Kidney epithelial cell (primary cell): ENCODE results near the gene MRPS14. TPM values are rescaled to one million over a fixed set of nuclear protein-coding genes. Genes with fewer than 3 reads are reported as not detected.

Experiments
- DNase-seq: peaks from one replicate; pipeline ENCODE4 v3.0.0-alpha.2; 2010; ENCODE audit warnings: low read depth
- H3K27me3 ChIP-seq: 2 replicates; pipeline ENCODE4 v1.6.0; 2011; ENCODE audit warnings: low read length; ENCODE audit not compliant: control insufficient read depth, insufficient read depth
- H3K36me3 ChIP-seq: 2 replicates; pipeline ENCODE4 v1.5.1; 2011; ENCODE audit warnings: low read length; ENCODE audit not compliant: control insufficient read depth, insufficient read depth
- H3K4me3 ChIP-seq: 2 replicates; pipeline ENCODE4 v1.5.1; 2011; ENCODE audit warnings: low read depth, mild to moderate bottlenecking, control low read depth, low read length
- CTCF ChIP-seq: IDR thresholded peaks from 2 replicates; pipeline ENCODE4 v1.5.1; 2011; ENCODE audit warnings: mild to moderate bottlenecking, moderate library complexity, low read length, control low read depth, inconsistent platforms; ENCODE audit not compliant: insufficient read depth, poor library complexity, severe bottlenecking
- total RNA-seq: library from RNA; depleted of rRNA; stranded (reverse); fragments of >200 nt; gene quantifications from 2 replicates; pipeline ENCODE4 v1.2.3, GENCODE V29; 2015

MRPS14 gene
- total RNA-seq, 1 donor from 2014 or later, result 19.4 TPM

- TF ChIP-seq CTCF, result no peak
- DNase-seq, result no peak
- peaks cover 2% of the 10 kb centered on the region for H3K36me3 ChIP-seq
- H3K27me3 ChIP-seq, result no peaks in the 10 kb centered on the region
- H3K4me3 ChIP-seq, result no peak overlapping the region
Measured at GRCh38 chr1:175013445-175013844, 9.8 kb downstream of the MRPS14 start.

- TF ChIP-seq CTCF, result no peak
- no peak for DNase-seq
- no peaks in the 10 kb centered on the region for H3K27me3 ChIP-seq
- peaks cover 2% of the 10 kb centered on the region for H3K36me3 ChIP-seq
- no peak overlapping the region for H3K4me3 ChIP-seq
Measured at GRCh38 chr1:175009532-175009931, 13.7 kb downstream of the MRPS14 start.

GRCh38 chr1:175005085-175005783, 18.0 kb downstream of the MRPS14 start:
- no peak overlapping the region for H3K4me3 ChIP-seq
- TF ChIP-seq CTCF, result no peak
- no peak for DNase-seq
- H3K36me3 ChIP-seq, result no peaks in the 10 kb centered on the region
- no peaks in the 10 kb centered on the region for H3K27me3 ChIP-seq

- H3K4me3 ChIP-seq, result no peak overlapping the region
Measured at GRCh38 chr1:175003521-175003920, 19.7 kb downstream of the MRPS14 start.

GRCh38 chr1:175002910-175003517, 20.2 kb downstream of the MRPS14 start:
- TF ChIP-seq CTCF, result no peak
- Histone ChIP-seq H3K27me3 (no peaks in the 10 kb centered on the region), H3K4me3 (no peak overlapping the region), H3K36me3 (no peaks in the 10 kb centered on the region)
- no peak for DNase-seq

More at GRCh38 chr1:175003521-175003920, 19.7 kb downstream of the MRPS14 start:
- TF ChIP-seq CTCF, result no peak
- no peaks in the 10 kb centered on the region for H3K27me3 ChIP-seq
- no peak for DNase-seq
- H3K36me3 ChIP-seq, result no peaks in the 10 kb centered on the region
